PC-3 (cell line): ENCODE results near the gene FCRL1. TPM values are rescaled to one million over a fixed set of nuclear protein-coding genes. Genes with fewer than 3 reads are reported as not detected.

Experiments used
- ATAC-seq: fragments of 200-7000 bp; cut with Tn5 transposase; 2 replicates; pipeline ENCODE4 v1.9.1; 2020; ENCODE audit warnings: mild to moderate bottlenecking, moderate library complexity
- BruUV-seq: library from RNA; stranded (reverse); fragments of 400-500 nt; replicated peaks from 2 replicates; lab custom pipeline; 2021; lab: Mats Ljungman, UMichigan
- CTCF ChIA-PET: fragments of 300-600 bp; sonication (Branson Sonifier 250); formaldehyde crosslinking; loops from one replicate; lab custom pipeline; 2022; ENCODE audit warnings: antibody characterized with exemption; lab: Charles Lee
- POLR2A ChIA-PET: fragments of 300-600 bp; sonication (Branson Sonifier 250); formaldehyde crosslinking; loops from one replicate; lab custom pipeline; 2022; ENCODE audit warnings: antibody characterized with exemption; ENCODE audit not compliant: unreplicated experiment; lab: Charles Lee
- DNase-seq: peaks from one replicate; pipeline ENCODE4 v3.0.0-alpha.2; 2015
- H2AFZ ChIP-seq: fragments of 300-600 bp; sonication (generic); 2 replicates; pipeline ENCODE4 v1.6.0; 2016; ENCODE audit warnings: antibody characterized with exemption, low read length
- H3F3A ChIP-seq: fragments of 300-600 bp; sonication (generic); one replicate; pipeline ENCODE4 v1.6.0; 2017; ENCODE audit warnings: antibody characterized with exemption, low read length, control low read depth, mild to moderate bottlenecking; ENCODE audit not compliant: unreplicated experiment
- H3K27ac ChIP-seq: fragments of 300-600 bp; sonication (generic); 2 replicates; pipeline ENCODE4 v1.5.1; 2016; ENCODE audit warnings: mild to moderate bottlenecking, low read length
- H3K27me3 ChIP-seq: fragments of 300-600 bp; sonication (generic); 2 replicates; pipeline ENCODE4 v1.6.1; 2016; ENCODE audit warnings: low read length, mixed read lengths
- H3K36me3 ChIP-seq: fragments of 300-600 bp; sonication (generic); 2 replicates; pipeline ENCODE4 v1.6.1; 2016; ENCODE audit warnings: low read depth, mixed run types, low read length, mixed read lengths
- H3K4me1 ChIP-seq: fragments of 300-600 bp; sonication (generic); 2 replicates; pipeline ENCODE4 v1.5.1; 2016; ENCODE audit warnings: low read length; ENCODE audit not compliant: insufficient read depth
- H3K4me2 ChIP-seq: fragments of 300-600 bp; sonication (generic); 2 replicates; pipeline ENCODE4 v1.6.0; 2016; ENCODE audit warnings: low read length
- H3K4me3 ChIP-seq: fragments of 300-600 bp; sonication (generic); 2 replicates; pipeline ENCODE4 v1.5.1; 2016; ENCODE audit warnings: mild to moderate bottlenecking, low read length, mixed read lengths
- H3K79me2 ChIP-seq: fragments of 300-600 bp; sonication (generic); 2 replicates; pipeline ENCODE4 v1.6.1; 2017; ENCODE audit warnings: low read length, mixed read lengths
- H3K9ac ChIP-seq: fragments of 300-600 bp; sonication (generic); 2 replicates; pipeline ENCODE4 v1.6.0; 2016; ENCODE audit warnings: mild to moderate bottlenecking, low read length
- H3K9me2 ChIP-seq: fragments of 300-600 bp; sonication (generic); replicated peaks from 2 replicates; pipeline ENCODE4 v1.6.1; 2016; ENCODE audit warnings: mixed run types, low read length, mixed read lengths
- H3K9me3 ChIP-seq: fragments of 300-600 bp; sonication (generic); 2 replicates; pipeline ENCODE4 v1.6.1; 2016; ENCODE audit warnings: low read length, mixed read lengths
- H4K20me1 ChIP-seq: fragments of 300-600 bp; sonication (generic); 2 replicates; pipeline ENCODE4 v1.6.1; 2016; ENCODE audit warnings: low read length, mixed read lengths
- CTCF ChIP-seq: fragments of 300-600 bp; sonication (generic); conservative IDR thresholded peaks from 2 replicates; pipeline ENCODE4 v1.5.1; 2017; ENCODE audit warnings: antibody characterized with exemption, low read depth, mild to moderate bottlenecking, low read length
- EZH2 ChIP-seq: fragments of 300-600 bp; sonication (generic); IDR thresholded peaks from one replicate; pipeline ENCODE4 v1.6.1; 2017; ENCODE audit warnings: antibody characterized with exemption, mild to moderate bottlenecking, low read length; ENCODE audit not compliant: unreplicated experiment
- EZH2phosphoT487 ChIP-seq: fragments of 300-600 bp; sonication (generic); IDR thresholded peaks from 2 replicates; pipeline ENCODE4 v1.6.1; 2018; ENCODE audit warnings: mild to moderate bottlenecking, antibody characterized with exemption, low read length, borderline replicate concordance
- intact Hi-C: fragments of 100-400 bp; cut with micrococcal nuclease; formaldehyde crosslinking; loops from 2 replicates; pipeline ENCODE4 v1.9.0; 2023
- total RNA-seq: library from RNA; depleted of rRNA; stranded (reverse); fragments of >200 nt; gene quantifications from 2 replicates; pipeline ENCODE4 v1.2.3, GENCODE V29; 2014

The FCRL1 gene
- total RNA-seq, 1 experiment from 2014 or later, result not detected

GRCh38 chr1:157829711-157830110, 9.8 kb upstream of the FCRL1 start:
- CTCF ChIA-PET, result interaction anchor here (0.5 kb wide), 1 partner anchor 249 kb away, joined by 3 read pairs; no protein-coding TSS in a partner anchor
- no peaks in the 10 kb centered on the region for H3K36me3 ChIP-seq
- ATAC-seq (no peak), DNase-seq (no peak)
- no peaks in the 10 kb centered on the region for H3K9me2 ChIP-seq
- no peak overlapping the region for H3K27ac ChIP-seq
- no peaks in the 10 kb centered on the region for H3K4me1 ChIP-seq
- POLR2A ChIA-PET, result no interaction called here
- intact Hi-C loops, result no loop called here
- TF ChIP-seq EZH2phosphoT487 (no peak), CTCF (no peak), EZH2 (no peak)
- no TSS peak for BruUV-seq
- H4K20me1 ChIP-seq, result no peaks in the 10 kb centered on the region
- no peak overlapping the region for H2AFZ ChIP-seq
- H3K27me3 ChIP-seq, result peaks cover 46% of the 10 kb centered on the region
- H3K9me3 ChIP-seq, result no peaks in the 10 kb centered on the region
- H3F3A ChIP-seq, result no peaks in the 10 kb centered on the region
- H3K9ac ChIP-seq, result no peak overlapping the region
- H3K79me2 ChIP-seq, result no peaks in the 10 kb centered on the region
- no peak overlapping the region for H3K4me3 ChIP-seq
- H3K4me2 ChIP-seq, result no peak overlapping the region

GRCh38 chr1:157829210-157829609, 9.3 kb upstream of the FCRL1 start:
- no peak overlapping the region for H2AFZ ChIP-seq
- no peak overlapping the region for H3K27ac ChIP-seq
- intact Hi-C loops, result no loop called here
- CTCF ChIA-PET, result no interaction called here
- peaks cover 45% of the 10 kb centered on the region for H3K27me3 ChIP-seq
- no peak for ATAC-seq
- H3K9me2 ChIP-seq, result no peaks in the 10 kb centered on the region
- no peaks in the 10 kb centered on the region for H3K36me3 ChIP-seq
- no peaks in the 10 kb centered on the region for H4K20me1 ChIP-seq
- H3K9me3 ChIP-seq, result no peaks in the 10 kb centered on the region
- no peak overlapping the region for H3K9ac ChIP-seq
- H3K79me2 ChIP-seq, result no peaks in the 10 kb centered on the region
- H3K4me3 ChIP-seq, result no peak overlapping the region
- no peaks in the 10 kb centered on the region for H3K4me1 ChIP-seq
- DNase-seq, result no peak
- no peak for TF ChIP-seq EZH2phosphoT487
- no peak for TF ChIP-seq CTCF
- TF ChIP-seq EZH2, result no peak
- POLR2A ChIA-PET, result no interaction called here
- BruUV-seq, result no TSS peak
- H3K4me2 ChIP-seq, result no peak overlapping the region
- no peaks in the 10 kb centered on the region for H3F3A ChIP-seq

- Histone ChIP-seq H3K79me2 (no peaks in the 10 kb centered on the region), H3K4me1 (no peaks in the 10 kb centered on the region), H3K27ac (no peak overlapping the region), H3K9ac (no peak overlapping the region), H3K27me3 (peaks cover 52% of the 10 kb centered on the region), H3K4me2 (no peak overlapping the region), H3K9me2 (no peaks in the 10 kb centered on the region), H3K36me3 (no peaks in the 10 kb centered on the region), H3K9me3 (no peaks in the 10 kb centered on the region), H3K4me3 (no peak overlapping the region), H3F3A (no peaks in the 10 kb centered on the region), H2AFZ (no peak overlapping the region), H4K20me1 (no peaks in the 10 kb centered on the region)
- BruUV-seq, result no TSS peak
- DNase-seq (no peak), ATAC-seq (no peak)
- no peak for TF ChIP-seq EZH2phosphoT487
- intact Hi-C loops, result no loop called here
- ChIA-PET POLR2A (no interaction called here), CTCF (no interaction called here)
These were observed 379 bp upstream of the FCRL1 start for GRCh38 chr1:157820299-157820698.
